Aortic smooth muscle cell (primary cell): ENCODE results near the gene ZNF804A. TPM values are rescaled to one million over a fixed set of nuclear protein-coding genes. Genes with fewer than 3 reads are reported as not detected.

Source experiments
- total RNA-seq: library from RNA; depleted of rRNA; stranded (reverse); fragments of >200 nt; gene quantifications from 2 replicates; pipeline ENCODE4 v1.2.3, GENCODE V29; 2014

ZNF804A gene
- 0.13 and 0.25 TPM in 2 replicates for total RNA-seq

GRCh38 chr2:184598316-184599053 lies at the start of gene ZNF804A:
Gene ZNF804A (plus strand): TSS chr2:184598529. CDS start chr2:184598960, 431 bp downstream.

